ENCODE data around the gene ARID3B. TPM values are rescaled to one million over a fixed set of nuclear protein-coding genes. Genes with fewer than 3 reads are reported as not detected.

The ARID3B gene
- total RNA-seq, 4 donors from 2014 or later, result 6.7 to 12.3 (median 8.4) TPM

DNA sequence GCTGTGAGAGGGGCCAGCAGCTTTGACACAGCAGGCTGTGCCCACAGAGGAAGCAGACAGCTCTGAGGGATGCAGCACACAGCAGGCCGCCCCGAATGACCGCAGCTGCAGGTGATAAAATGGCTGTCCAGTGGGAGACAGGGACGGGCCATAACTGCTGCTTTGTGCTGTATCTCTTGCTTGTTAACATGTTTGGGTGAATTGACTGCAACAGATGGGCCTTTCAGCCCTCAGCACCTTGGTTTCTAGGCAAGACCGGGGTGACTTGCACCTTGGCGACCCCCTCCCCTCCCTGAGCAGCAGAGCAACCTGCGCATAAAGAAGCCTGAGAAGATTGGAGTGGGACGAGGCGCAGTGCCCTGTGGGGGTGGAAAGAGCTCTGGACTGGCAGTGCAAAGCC lies 38.0 kb downstream of the ARID3B start:
- H3K36me3 ChIP-seq, result peaks cover 27% of the 10 kb centered on the region
- 93% methylated on average over 8 of the region's 9 CpGs for WGBS
- H3K4me1 ChIP-seq, result no peaks in the 10 kb centered on the region
- H3K27me3 ChIP-seq, result no peaks in the 10 kb centered on the region
- no peaks in the 10 kb centered on the region for H3K9me3 ChIP-seq
- no peak for DNase-seq (ENCODE audit: low spot score in 2 of 2)
- no peak for TF ChIP-seq POLR2AphosphoS5 (IDR thresholded peaks at IDR 0.05)
- TF ChIP-seq, protein P1, sequence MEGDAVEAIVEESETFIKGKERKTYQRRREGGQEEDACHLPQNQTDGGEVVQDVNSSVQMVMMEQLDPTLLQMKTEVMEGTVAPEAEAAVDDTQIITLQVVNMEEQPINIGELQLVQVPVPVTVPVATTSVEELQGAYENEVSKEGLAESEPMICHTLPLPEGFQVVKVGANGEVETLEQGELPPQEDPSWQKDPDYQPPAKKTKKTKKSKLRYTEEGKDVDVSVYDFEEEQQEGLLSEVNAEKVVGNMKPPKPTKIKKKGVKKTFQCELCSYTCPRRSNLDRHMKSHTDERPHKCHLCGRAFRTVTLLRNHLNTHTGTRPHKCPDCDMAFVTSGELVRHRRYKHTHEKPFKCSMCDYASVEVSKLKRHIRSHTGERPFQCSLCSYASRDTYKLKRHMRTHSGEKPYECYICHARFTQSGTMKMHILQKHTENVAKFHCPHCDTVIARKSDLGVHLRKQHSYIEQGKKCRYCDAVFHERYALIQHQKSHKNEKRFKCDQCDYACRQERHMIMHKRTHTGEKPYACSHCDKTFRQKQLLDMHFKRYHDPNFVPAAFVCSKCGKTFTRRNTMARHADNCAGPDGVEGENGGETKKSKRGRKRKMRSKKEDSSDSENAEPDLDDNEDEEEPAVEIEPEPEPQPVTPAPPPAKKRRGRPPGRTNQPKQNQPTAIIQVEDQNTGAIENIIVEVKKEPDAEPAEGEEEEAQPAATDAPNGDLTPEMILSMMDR (IDR thresholded peaks at IDR 0.05), result no peak
- no peak for TF ChIP-seq EP300 (IDR thresholded peaks at IDR 0.05)
- TF ChIP-seq POLR2A (IDR thresholded peaks at IDR 0.05), result no peak
- H3K4me3 ChIP-seq, result no peak overlapping the region
- H3K27ac ChIP-seq, result no peak overlapping the region

DNA sequence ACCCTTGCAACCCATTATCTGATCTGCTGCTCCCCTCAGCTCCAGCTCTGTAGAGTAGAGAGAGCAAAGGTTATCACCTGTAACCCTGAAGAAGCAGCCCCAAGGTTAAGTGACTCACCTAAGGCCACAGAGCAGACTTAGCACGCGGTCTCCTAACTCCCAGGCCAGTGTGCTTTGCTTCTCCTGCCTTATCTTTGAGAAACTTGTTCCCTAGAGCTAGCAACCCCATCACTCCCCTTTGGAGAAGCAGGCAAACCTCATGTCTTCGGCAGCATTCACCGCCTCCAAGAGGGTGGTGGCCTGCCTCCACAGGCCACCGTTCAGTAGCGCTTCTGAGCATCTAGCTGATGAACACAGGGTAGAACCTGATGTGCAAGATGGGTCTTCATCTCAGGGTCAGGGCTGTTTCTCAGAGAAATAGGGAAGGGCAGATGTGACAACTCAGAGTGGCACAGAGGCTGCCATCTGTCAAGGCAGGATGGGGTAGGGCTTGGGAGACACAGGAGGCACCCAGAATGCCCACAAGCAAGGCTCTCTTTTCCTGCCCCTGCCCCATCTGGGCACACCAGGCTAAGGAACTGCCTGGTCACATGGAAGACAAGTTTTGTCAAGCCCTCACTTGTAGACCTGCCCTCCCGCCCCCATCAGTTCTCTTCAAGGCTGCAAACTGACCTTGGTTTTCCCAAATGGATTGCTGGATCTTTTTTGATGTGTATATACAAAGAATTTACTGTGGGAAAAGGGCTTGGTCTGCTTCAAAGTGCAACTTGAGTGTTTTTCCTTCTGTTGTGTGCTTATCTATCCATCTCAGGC lies 39.7 kb downstream of the ARID3B start:
- TF ChIP-seq POLR2AphosphoS5 (IDR thresholded peaks at IDR 0.05), result no peak
- TF ChIP-seq EP300 (IDR thresholded peaks at IDR 0.05), result no peak
- no peaks in the 10 kb centered on the region for H3K27me3 ChIP-seq
- no peak overlapping the region for H3K27ac ChIP-seq
- no peak for DNase-seq (ENCODE audit: low spot score in 2 of 2)
- peaks cover 22% of the 10 kb centered on the region for H3K36me3 ChIP-seq
- no peaks in the 10 kb centered on the region for H3K9me3 ChIP-seq
- 90% methylated on average over 7 of the region's 7 CpGs for WGBS
- H3K4me3 ChIP-seq, result no peak overlapping the region
- no peaks in the 10 kb centered on the region for H3K4me1 ChIP-seq

DNA sequence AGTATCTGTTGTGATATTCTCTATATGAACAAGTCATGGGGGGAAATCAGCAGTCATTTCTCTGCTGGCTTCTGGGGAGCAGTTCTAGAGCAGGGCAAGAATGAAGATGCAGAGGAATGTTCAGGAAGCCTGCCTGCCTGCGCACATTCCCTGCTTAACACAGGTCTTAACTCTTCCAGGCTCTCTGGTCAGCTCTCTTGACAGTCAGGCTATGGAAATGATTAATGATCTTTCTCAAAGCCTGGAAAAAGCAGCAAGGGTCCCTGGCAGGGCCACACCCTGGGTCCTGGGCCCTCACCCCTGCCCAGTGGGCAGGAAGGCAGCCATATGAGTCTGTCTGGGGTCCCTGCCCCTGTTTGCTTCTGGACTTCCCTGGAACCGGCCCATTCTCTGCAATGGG lies 43.2 kb downstream of the ARID3B start:
- TF ChIP-seq POLR2AphosphoS5 (IDR thresholded peaks at IDR 0.05) (no peak), POLR2A (IDR thresholded peaks at IDR 0.05) (no peak), EP300 (IDR thresholded peaks at IDR 0.05) (no peak)
- TF ChIP-seq, protein P1 (IDR thresholded peaks at IDR 0.05), result no peak
- no peak for DNase-seq (ENCODE audit: low spot score in 2 of 2)
- Histone ChIP-seq H3K9me3 (no peaks in the 10 kb centered on the region), H3K36me3 (peaks cover 16% of the 10 kb centered on the region), H3K27ac (no peak overlapping the region), H3K27me3 (no peaks in the 10 kb centered on the region), H3K4me1 (peaks cover 11% of the 10 kb centered on the region), H3K4me3 (no peak overlapping the region)
- 80% methylated on average over 2 of the region's 2 CpGs for WGBS

DNA sequence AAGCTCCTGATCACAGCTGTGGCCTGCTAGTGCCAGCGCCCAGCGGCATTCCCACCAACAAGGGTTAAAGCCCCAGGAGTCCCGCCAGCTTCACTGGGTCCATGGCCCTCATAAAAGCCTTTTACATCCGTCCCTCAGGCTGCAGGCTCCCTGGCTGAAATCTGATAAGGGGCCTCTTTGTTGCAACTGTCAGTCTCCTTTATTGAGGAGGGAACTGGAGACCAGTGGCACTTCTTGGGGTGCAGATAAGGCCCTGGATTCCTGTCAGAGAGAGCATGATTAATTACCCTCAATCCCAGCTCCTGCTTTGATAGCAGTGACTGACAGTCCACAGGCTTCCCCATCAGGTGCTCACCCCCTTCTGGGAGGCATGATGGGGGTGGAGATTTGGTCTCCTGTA lies 43.8 kb downstream of the ARID3B start:
- TF ChIP-seq POLR2AphosphoS5 (IDR thresholded peaks at IDR 0.05) (no peak), POLR2A (IDR thresholded peaks at IDR 0.05) (no peak), EP300 (IDR thresholded peaks at IDR 0.05) (no peak)
- TF ChIP-seq, protein P1 (IDR thresholded peaks at IDR 0.05), result no peak
- Histone ChIP-seq H3K27ac (no peak overlapping the region), H3K9me3 (no peaks in the 10 kb centered on the region), H3K36me3 (peaks cover 16% of the 10 kb centered on the region), H3K4me3 (no peak overlapping the region), H3K4me1 (peaks cover 14% of the 10 kb centered on the region), H3K27me3 (no peaks in the 10 kb centered on the region)
- WGBS, result 86% methylated on average over 4 of the region's 4 CpGs
- DNase-seq (ENCODE audit: low spot score in 2 of 2), result no peak

DNA sequence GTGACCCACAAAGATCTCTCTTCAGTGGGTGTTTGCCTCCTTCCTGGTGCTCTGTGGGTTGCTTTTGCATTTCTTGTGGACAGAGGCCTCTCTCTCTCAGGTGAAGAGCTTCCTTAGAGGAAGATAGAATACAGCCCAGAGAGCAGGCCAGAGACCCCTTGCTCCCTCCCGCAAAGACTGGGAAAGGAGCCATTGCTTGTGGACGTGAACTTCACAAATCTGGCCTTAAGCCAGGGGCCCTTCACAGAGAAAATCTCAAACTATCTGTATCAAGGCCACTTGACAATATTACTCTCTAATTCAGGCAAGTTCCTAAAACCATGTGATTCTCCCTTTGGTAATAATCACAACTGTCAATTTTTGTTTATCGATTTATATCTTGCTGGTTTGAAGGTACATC lies 44.2 kb downstream of the ARID3B start:
- DNase-seq (ENCODE audit: low spot score in 2 of 2), result no peak
- 68% methylated on average over 3 of the region's 3 CpGs for WGBS
- H3K27ac ChIP-seq, result no peak overlapping the region
- no peaks in the 10 kb centered on the region for H3K27me3 ChIP-seq
- TF ChIP-seq, protein P1 (IDR thresholded peaks at IDR 0.05), result no peak
- no peak for TF ChIP-seq POLR2AphosphoS5 (IDR thresholded peaks at IDR 0.05)
- no peak for TF ChIP-seq EP300 (IDR thresholded peaks at IDR 0.05)
- TF ChIP-seq POLR2A (IDR thresholded peaks at IDR 0.05), result no peak
- H3K9me3 ChIP-seq, result no peaks in the 10 kb centered on the region
- H3K4me3 ChIP-seq, result no peak overlapping the region
- peaks cover 16% of the 10 kb centered on the region for H3K36me3 ChIP-seq
- peaks cover 14% of the 10 kb centered on the region for H3K4me1 ChIP-seq

All from suprapubic skin (tissue), 4 donors.